Measurements from ENCODE around the gene GGT5.

DNA sequence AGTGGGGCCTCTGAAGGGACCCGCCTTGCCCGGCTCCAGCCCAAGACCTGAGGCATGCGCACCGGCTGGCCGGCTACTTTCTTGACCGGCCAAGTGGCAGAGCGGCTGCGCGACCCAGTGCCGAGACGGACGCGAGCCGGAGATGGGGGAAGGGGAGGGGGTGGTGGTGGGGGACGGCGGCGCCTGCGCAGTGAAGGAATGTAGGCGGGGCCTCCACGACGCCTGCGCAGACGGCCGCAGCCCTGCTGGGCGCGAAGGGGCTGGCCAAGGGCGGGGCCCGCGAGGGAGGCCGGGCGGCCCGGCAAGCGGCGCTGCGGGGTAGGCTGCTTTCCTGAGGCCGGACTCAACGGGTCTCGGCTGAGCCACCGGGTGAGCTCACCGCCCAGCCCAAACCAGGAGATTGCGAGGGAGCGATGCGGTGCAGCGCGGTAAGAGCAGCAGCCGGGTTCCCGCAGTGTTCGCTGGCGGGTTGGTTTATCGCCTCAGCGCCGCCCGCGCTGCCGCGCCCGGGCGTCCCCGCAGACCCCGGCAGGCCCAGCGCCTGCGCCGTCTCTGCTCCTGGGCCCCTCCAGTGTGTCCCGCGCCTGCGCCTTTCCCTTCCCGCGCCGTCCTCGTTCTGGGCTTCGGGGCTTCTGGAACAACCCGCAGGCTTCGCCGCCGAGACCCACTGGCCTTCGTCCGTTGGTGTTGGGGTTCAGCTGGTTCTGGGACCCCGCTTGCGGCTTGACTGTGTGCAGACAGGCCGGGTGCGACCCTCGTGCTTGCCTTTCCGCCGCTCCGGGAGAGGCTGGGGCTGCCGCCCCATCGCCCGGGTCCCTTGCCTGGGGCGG is 25.9 kb upstream of the GGT5 start, which contains the start of gene SPECC1L:
- TF ChIP-seq PKNOX1 (IDR thresholded peaks at IDR 0.05) (no peak), CTBP1 (IDR thresholded peaks at IDR 0.05; ENCODE audit: borderline replicate concordance) (no peak), ELF4 (IDR thresholded peaks at IDR 0.05) (no peak; the same call in 1 of the 2 replicates), SP1 (IDR thresholded peaks at IDR 0.05) (no peak), LEF1 (IDR thresholded peaks at IDR 0.05; ENCODE audit: borderline replicate concordance) (no peak), ZNF384 (IDR thresholded peaks at IDR 0.05) (no peak), FOXM1 (IDR thresholded peaks at IDR 0.05; ENCODE audit: borderline replicate concordance) (no peak), FOXK2 (IDR thresholded peaks at IDR 0.05) (no peak), BHLHE40 (IDR thresholded peaks at IDR 0.05; ENCODE audit: borderline replicate concordance) (no peak), SUZ12 (IDR thresholded peaks at IDR 0.05) (no peak)

Data from HEK293T (cell line).